H1 (cell line): ENCODE results near the gene DHRS3.

Experiments
- EP300 ChIP-seq, 2 experiments: IDR thresholded peaks; 1 replicate in 1 of 2; 2 replicates in 1 of 2; pipeline ENCODE4 v1.6.1; 2011 to 2012; ENCODE audit warnings: low read depth in 2 of 2, low read length in 2 of 2, mild to moderate bottlenecking in 2 of 2, borderline replicate concordance in 1 of 2, inconsistent platforms in 1 of 2, moderate library complexity in 1 of 2
- GTF2F1 ChIP-seq: IDR thresholded peaks from 2 replicates; pipeline ENCODE4 v1.6.1; 2012; ENCODE audit warnings: low read depth, low read length, improper control_type of control experiment, borderline replicate concordance
- KDM1A ChIP-seq: fragments of 200-600, 300-600 bp; sonication (generic); IDR thresholded peaks from 2 replicates; pipeline ENCODE4 v1.7.1; 2016; ENCODE audit warnings: mild to moderate bottlenecking, low read length, borderline replicate concordance
- POLR2A ChIP-seq, 2 experiments: IDR thresholded peaks; 1 replicate in 1 of 2; 2 replicates in 1 of 2; pipeline ENCODE4 v1.6.1; 2011; ENCODE audit warnings: low read depth in 2 of 2, low read length in 2 of 2, mild to moderate bottlenecking in 2 of 2; ENCODE audit errors: control extremely low read depth in 1 of 2
- POLR2AphosphoS5 ChIP-seq: IDR thresholded peaks from 2 replicates; pipeline ENCODE4 v1.6.1; 2011; ENCODE audit warnings: low read depth, low read length
- RAD21 ChIP-seq, 2 experiments: IDR thresholded peaks in 1 of 2; conservative IDR thresholded peaks in 1 of 2; 2 replicates each; pipeline ENCODE4 v1.6.1; 2011; ENCODE audit warnings: low read depth in 2 of 2, low read length in 2 of 2, improper control_type of control experiment in 1 of 2, inconsistent platforms in 1 of 2, mild to moderate bottlenecking in 1 of 2, moderate library complexity in 1 of 2
- SUZ12 ChIP-seq: fragments of 200-600 bp; sonication (generic); IDR thresholded peaks from 2 replicates; pipeline ENCODE4 v1.6.1; 2012; ENCODE audit warnings: mild to moderate bottlenecking, inconsistent platforms, low read length, moderate library complexity, mixed read lengths
- TAF1 ChIP-seq: IDR thresholded peaks from 2 replicates; pipeline ENCODE4 v1.6.1; 2011; ENCODE audit warnings: mild to moderate bottlenecking, low read depth, low read length
- YY1 ChIP-seq: IDR thresholded peaks from 2 replicates; pipeline ENCODE4 v1.6.1; 2011; ENCODE audit warnings: low read depth, mild to moderate bottlenecking, low read length
- TF ChIP-seq, protein P1 (sequence below): IDR thresholded peaks from 2 replicates; pipeline ENCODE4 v1.6.1; 2011; ENCODE audit warnings: low read length, improper control_type of control experiment
- TF ChIP-seq, protein P2 (sequence below), 3 experiments: IDR thresholded peaks; 1 replicate in 2 of 3; 2 replicates in 1 of 3; pipeline versions ENCODE4 v1.5.1 to v1.6.1; 2011; ENCODE audit warnings: low read length in 3 of 3, mild to moderate bottlenecking in 3 of 3, inconsistent platforms in 2 of 3, low read depth in 1 of 3, moderate library complexity in 1 of 3; ENCODE audit not compliant: insufficient read depth in 1 of 3; ENCODE audit errors: control extremely low read depth in 1 of 3
- TF ChIP-seq, protein P3 (sequence below): IDR thresholded peaks from 2 replicates; pipeline ENCODE4 v1.6.1; 2012; ENCODE audit warnings: inconsistent platforms

DNA sequence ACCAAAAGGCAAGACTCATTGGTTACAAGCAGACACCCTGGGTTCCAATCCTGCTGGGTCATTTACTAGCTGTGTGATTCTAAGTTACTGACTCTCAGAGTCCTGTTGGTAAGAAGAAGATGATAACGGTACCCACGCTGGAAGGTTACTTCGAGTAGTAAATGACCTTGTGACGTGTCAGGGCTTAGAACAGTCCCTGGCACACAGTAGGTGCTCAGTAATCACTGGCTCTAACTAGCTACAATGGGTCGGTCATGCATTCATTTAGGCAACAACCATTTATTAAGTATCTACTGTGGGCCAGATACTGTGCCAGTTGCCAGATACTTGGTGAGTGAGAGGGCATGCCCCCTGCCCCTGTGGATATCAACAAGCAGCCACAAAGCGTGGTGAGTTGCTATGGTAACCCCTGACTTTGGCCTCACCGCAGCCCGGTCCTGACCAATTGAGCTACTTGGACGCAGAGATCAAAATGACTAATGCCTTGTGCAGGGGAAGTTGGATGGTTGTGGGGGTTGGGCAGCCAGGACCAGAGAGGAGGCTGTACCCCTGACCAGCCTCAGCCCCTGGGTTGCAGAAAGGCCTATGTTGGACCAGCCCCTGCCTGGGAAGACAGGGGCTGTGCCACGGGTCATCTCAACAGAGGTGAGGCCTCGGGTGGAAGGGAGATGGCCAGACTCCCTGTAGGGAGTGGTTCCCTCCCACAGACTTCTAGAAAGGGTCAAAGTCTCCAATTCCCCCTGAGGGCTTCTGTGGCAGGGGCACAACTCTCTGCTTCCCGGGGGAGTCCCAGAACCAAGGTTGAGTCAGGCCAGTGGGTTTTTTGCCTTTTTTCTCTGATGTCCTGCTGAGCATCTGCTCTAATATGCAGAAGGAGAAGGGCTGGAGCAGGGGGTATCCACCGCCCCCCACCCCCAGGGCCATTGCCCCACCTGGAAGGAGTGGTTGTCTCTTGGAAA, 16.0 kb downstream of the DHRS3 start:
- no peak for TF ChIP-seq EP300 (IDR thresholded peaks at IDR 0.05; ENCODE audit: borderline replicate concordance in 1 of 2, low read depth in 2 of 2, low read length in 2 of 2)
- TF ChIP-seq POLR2AphosphoS5: no peak
- no peak for TF ChIP-seq YY1
- TF ChIP-seq KDM1A: no peak
- TF ChIP-seq, protein P1, sequence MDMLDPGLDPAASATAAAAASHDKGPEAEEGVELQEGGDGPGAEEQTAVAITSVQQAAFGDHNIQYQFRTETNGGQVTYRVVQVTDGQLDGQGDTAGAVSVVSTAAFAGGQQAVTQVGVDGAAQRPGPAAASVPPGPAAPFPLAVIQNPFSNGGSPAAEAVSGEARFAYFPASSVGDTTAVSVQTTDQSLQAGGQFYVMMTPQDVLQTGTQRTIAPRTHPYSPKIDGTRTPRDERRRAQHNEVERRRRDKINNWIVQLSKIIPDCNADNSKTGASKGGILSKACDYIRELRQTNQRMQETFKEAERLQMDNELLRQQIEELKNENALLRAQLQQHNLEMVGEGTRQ: no peak
- TF ChIP-seq, protein P2, sequence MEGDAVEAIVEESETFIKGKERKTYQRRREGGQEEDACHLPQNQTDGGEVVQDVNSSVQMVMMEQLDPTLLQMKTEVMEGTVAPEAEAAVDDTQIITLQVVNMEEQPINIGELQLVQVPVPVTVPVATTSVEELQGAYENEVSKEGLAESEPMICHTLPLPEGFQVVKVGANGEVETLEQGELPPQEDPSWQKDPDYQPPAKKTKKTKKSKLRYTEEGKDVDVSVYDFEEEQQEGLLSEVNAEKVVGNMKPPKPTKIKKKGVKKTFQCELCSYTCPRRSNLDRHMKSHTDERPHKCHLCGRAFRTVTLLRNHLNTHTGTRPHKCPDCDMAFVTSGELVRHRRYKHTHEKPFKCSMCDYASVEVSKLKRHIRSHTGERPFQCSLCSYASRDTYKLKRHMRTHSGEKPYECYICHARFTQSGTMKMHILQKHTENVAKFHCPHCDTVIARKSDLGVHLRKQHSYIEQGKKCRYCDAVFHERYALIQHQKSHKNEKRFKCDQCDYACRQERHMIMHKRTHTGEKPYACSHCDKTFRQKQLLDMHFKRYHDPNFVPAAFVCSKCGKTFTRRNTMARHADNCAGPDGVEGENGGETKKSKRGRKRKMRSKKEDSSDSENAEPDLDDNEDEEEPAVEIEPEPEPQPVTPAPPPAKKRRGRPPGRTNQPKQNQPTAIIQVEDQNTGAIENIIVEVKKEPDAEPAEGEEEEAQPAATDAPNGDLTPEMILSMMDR (IDR thresholded peaks at IDR 0.05; ENCODE audit: control extremely low read depth in 1 of 3, insufficient read depth in 1 of 3, low read depth in 1 of 3, low read length in 3 of 3): no peak
- TF ChIP-seq POLR2A (IDR thresholded peaks at IDR 0.05; ENCODE audit: control extremely low read depth in 1 of 2, low read depth in 2 of 2, low read length in 2 of 2): no peak
- TF ChIP-seq GTF2F1: no peak
- TF ChIP-seq RAD21 (IDR thresholded peaks at IDR 0.05 in 1 of 2, conservative IDR thresholded peaks at IDR 0.05 in 1 of 2; ENCODE audit: low read depth in 2 of 2, low read length in 2 of 2): no peak
- no peak for TF ChIP-seq SUZ12
- TF ChIP-seq TAF1: no peak
- TF ChIP-seq, protein P3, sequence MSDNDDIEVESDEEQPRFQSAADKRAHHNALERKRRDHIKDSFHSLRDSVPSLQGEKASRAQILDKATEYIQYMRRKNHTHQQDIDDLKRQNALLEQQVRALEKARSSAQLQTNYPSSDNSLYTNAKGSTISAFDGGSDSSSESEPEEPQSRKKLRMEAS: no peak
